ENCODE data around the gene PP2D1.

DNA sequence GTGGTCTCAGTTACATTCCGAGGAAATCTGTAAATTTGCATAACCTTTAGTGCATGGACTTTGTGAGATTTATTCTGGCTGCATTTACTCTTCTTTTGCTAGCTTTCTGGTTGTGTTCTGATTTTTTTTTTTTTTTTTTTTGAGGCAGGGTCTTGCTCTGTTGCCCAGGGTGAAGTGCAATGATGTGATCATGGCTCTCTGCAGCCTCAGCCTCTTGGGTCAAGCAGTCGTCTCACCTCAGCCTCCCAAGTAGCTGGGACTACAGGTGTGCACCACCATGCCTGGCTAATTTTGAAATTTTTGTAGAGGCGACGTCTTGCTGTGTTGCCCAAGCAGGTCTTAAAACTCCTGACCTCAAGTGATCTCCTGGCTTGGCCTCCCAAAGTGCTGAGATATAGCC is 52.6 kb downstream of the PP2D1 start:
- no peak for TF ChIP-seq CTCF (IDR thresholded peaks at IDR 0.05; ENCODE audit: poor library complexity)
- no peak for TF ChIP-seq EZH2 (IDR thresholded peaks at IDR 0.05; ENCODE audit: borderline replicate concordance)
- TF ChIP-seq EZH2phosphoT487 (IDR thresholded peaks at IDR 0.05; ENCODE audit: low read depth, severe bottlenecking, unreplicated experiment): no peak
